OCI-M2 (cell line): Measurements from ENCODE around the gene TTC28.

Experiments
- DNase-seq: peaks from one replicate; lab custom pipeline; 2025; ENCODE audit not compliant: unreplicated experiment; lab: John Stamatoyannopoulos, UW

TTC28 gene

GRCh38 chr22:28014211-28015045 is 665.2 kb downstream of the TTC28 start:
- DNase-seq: no peak

- DNase-seq: no peak
Measured at GRCh38 chr22:28013611-28014010, 666.0 kb downstream of the TTC28 start.

GRCh38 chr22:28012832-28013460 is 666.7 kb downstream of the TTC28 start:
- DNase-seq: no peak

- DNase-seq: no peak
Measured at GRCh38 chr22:28009272-28009827, 670.3 kb downstream of the TTC28 start.

GRCh38 chr22:28008649-28009048 is 671.0 kb downstream of the TTC28 start:
- no peak for DNase-seq

- DNase-seq: no peak
Measured at GRCh38 chr22:28008056-28008455, 671.6 kb downstream of the TTC28 start.

GRCh38 chr22:28006271-28006670 is 673.4 kb downstream of the TTC28 start:
- DNase-seq: no peak

- no peak for DNase-seq
Measured at GRCh38 chr22:28005513-28005912, 674.1 kb downstream of the TTC28 start.

GRCh38 chr22:28004021-28004420 is 675.6 kb downstream of the TTC28 start:
- DNase-seq: no peak

- DNase-seq: no peak
Measured at GRCh38 chr22:28002863-28003565, 676.6 kb downstream of the TTC28 start.

- DNase-seq: no peak
Measured at GRCh38 chr22:28002181-28002700, 677.4 kb downstream of the TTC28 start.

- no peak for DNase-seq
Measured at GRCh38 chr22:28001171-28001835, 678.3 kb downstream of the TTC28 start.

- no peak for DNase-seq
Measured at GRCh38 chr22:28000361-28000760, 679.3 kb downstream of the TTC28 start.

- DNase-seq: no peak
Measured at GRCh38 chr22:27999876-28000275, 679.8 kb downstream of the TTC28 start.

GRCh38 chr22:27998511-27999410 is 680.9 kb downstream of the TTC28 start:
- no peak for DNase-seq

GRCh38 chr22:27997538-27997937 is 682.1 kb downstream of the TTC28 start:
- no peak for DNase-seq

GRCh38 chr22:27996981-27997380 is 682.7 kb downstream of the TTC28 start:
- no peak for DNase-seq

- no peak for DNase-seq
Measured at GRCh38 chr22:27996529-27996925, 683.1 kb downstream of the TTC28 start.

GRCh38 chr22:27995801-27996528 is 683.7 kb downstream of the TTC28 start:
- DNase-seq: no peak
